Medulla oblongata (tissue), 1 donor: ENCODE data around the gene SCFD2.

Experiments used
- DNase-seq: peaks from one replicate; pipeline ENCODE4 v3.0.0-alpha.2; 2015; ENCODE audit errors: extremely low spot score

The SCFD2 gene

GRCh38 chr4:52987392-52988056 is 378.3 kb downstream of the SCFD2 start:
- no peak for DNase-seq

- no peak for DNase-seq
These were observed 381.4 kb downstream of the SCFD2 start for GRCh38 chr4:52984462-52984881.

GRCh38 chr4:52983563-52984303 is 382.1 kb downstream of the SCFD2 start:
- peak; percentile 85 for DNase-seq

- no peak for DNase-seq
These were observed 382.9 kb downstream of the SCFD2 start for GRCh38 chr4:52982946-52983340.

- peak; percentile 75 for DNase-seq
These were observed 383.5 kb downstream of the SCFD2 start for GRCh38 chr4:52982255-52982945.

- DNase-seq = no peak
These were observed 385.9 kb downstream of the SCFD2 start for GRCh38 chr4:52979821-52980590.

- no peak for DNase-seq
These were observed 386.8 kb downstream of the SCFD2 start for GRCh38 chr4:52979020-52979419.

GRCh38 chr4:52977252-52977651 is 388.6 kb downstream of the SCFD2 start:
- DNase-seq = no peak

- DNase-seq = no peak
These were observed 389.2 kb downstream of the SCFD2 start for GRCh38 chr4:52976523-52977230.

GRCh38 chr4:52968691-52969090 is 397.2 kb downstream of the SCFD2 start:
- no peak for DNase-seq

GRCh38 chr4:52968241-52968640 is 397.6 kb downstream of the SCFD2 start:
- DNase-seq = no peak

- DNase-seq = no peak
These were observed 399.1 kb downstream of the SCFD2 start for GRCh38 chr4:52966781-52967180.

- DNase-seq = no peak
These were observed 399.7 kb downstream of the SCFD2 start for GRCh38 chr4:52966172-52966571.

GRCh38 chr4:52964561-52965101 is 401.2 kb downstream of the SCFD2 start:
- no peak for DNase-seq

GRCh38 chr4:52964011-52964410 is 401.9 kb downstream of the SCFD2 start:
- DNase-seq = no peak

- DNase-seq = no peak
These were observed 403.1 kb downstream of the SCFD2 start for GRCh38 chr4:52962721-52963120.

GRCh38 chr4:52961666-52962412 is 404.0 kb downstream of the SCFD2 start:
- no peak for DNase-seq

GRCh38 chr4:52959541-52959940 is 406.3 kb downstream of the SCFD2 start:
- no peak for DNase-seq

- no peak for DNase-seq
These were observed 407.8 kb downstream of the SCFD2 start for GRCh38 chr4:52957835-52958631.
